H1 (cell line): ENCODE results near the gene ARHGEF28.

Experiments used
- BRCA1 ChIP-seq: IDR thresholded peaks from 2 replicates; pipeline ENCODE4 v1.6.1; 2012; ENCODE audit warnings: low read depth, low read length, improper control_type of control experiment
- CEBPB ChIP-seq: IDR thresholded peaks from 2 replicates; pipeline ENCODE4 v1.6.1; 2012; ENCODE audit warnings: low read depth, low read length
- CHD2 ChIP-seq: IDR thresholded peaks from 2 replicates; pipeline ENCODE4 v1.6.1; 2012; ENCODE audit warnings: low read length, improper control_type of control experiment
- CTCF ChIP-seq, 3 experiments: IDR thresholded peaks; 1 replicate in 2 of 3; 2 replicates in 1 of 3; pipeline versions ENCODE4 v1.5.1 to v1.6.1; 2011; ENCODE audit warnings: low read length in 3 of 3, mild to moderate bottlenecking in 3 of 3, inconsistent platforms in 2 of 3, low read depth in 1 of 3, moderate library complexity in 1 of 3; ENCODE audit not compliant: insufficient read depth in 1 of 3; ENCODE audit errors: control extremely low read depth in 1 of 3
- MAFK ChIP-seq: IDR thresholded peaks from 2 replicates; pipeline ENCODE4 v1.6.1; 2012; ENCODE audit warnings: low read depth, mild to moderate bottlenecking, improper control_type of control experiment, low read length
- MAX ChIP-seq: IDR thresholded peaks from 2 replicates; pipeline ENCODE4 v1.6.1; 2012; ENCODE audit warnings: inconsistent platforms
- RBBP5 ChIP-seq: IDR thresholded peaks from 2 replicates; pipeline ENCODE4 v1.7.1; 2012; ENCODE audit warnings: low read depth, mild to moderate bottlenecking, inconsistent platforms, low read length, moderate library complexity, borderline replicate concordance
- SIN3A ChIP-seq, 2 experiments: IDR thresholded peaks in 1 of 2; conservative IDR thresholded peaks in 1 of 2; 2 replicates each; pipeline ENCODE4 v1.6.1; 2011 to 2012; ENCODE audit warnings: low read length in 2 of 2, improper control_type of control experiment in 1 of 2, low read depth in 1 of 2, mild to moderate bottlenecking in 1 of 2
- SRF ChIP-seq: IDR thresholded peaks from 2 replicates; pipeline ENCODE4 v1.6.1; 2011; ENCODE audit warnings: mild to moderate bottlenecking, low read depth, low read length, moderate library complexity
- TAF7 ChIP-seq: optimal IDR thresholded peaks from 2 replicates; pipeline ENCODE3; 2011; ENCODE audit warnings: low read depth, mild to moderate bottlenecking, inconsistent platforms, low read length, moderate library complexity, borderline replicate concordance

- TF ChIP-seq MAFK (no peak), CHD2 (no peak), SRF (no peak), RBBP5 (no peak), SIN3A (conservative IDR thresholded peaks at IDR 0.05 in 1 of 2, IDR thresholded peaks at IDR 0.05 in 1 of 2; ENCODE audit: low read depth in 1 of 2, low read length in 2 of 2) (no peak), CTCF (IDR thresholded peaks at IDR 0.05; ENCODE audit: control extremely low read depth in 1 of 3, insufficient read depth in 1 of 3, low read depth in 1 of 3, low read length in 3 of 3) (no peak), CEBPB (no peak), MAX (no peak), TAF7 (no peak), BRCA1 (no peak)
These were observed 96.2 kb downstream of the ARHGEF28 start for GRCh38 chr5:73722231-73722630.
